Heart right ventricle (tissue), 16 donors: Measurements from ENCODE around the gene CDCA3. TPM values are rescaled to one million over a fixed set of nuclear protein-coding genes. Genes with fewer than 3 reads are reported as not detected.
A peak's percentile ranks its signal among the peaks of the same experiment; 100 is the strongest.

Experiments
- ATAC-seq, 8 donors: fragments of 200-7000 bp; cut with Tn5 transposase; one replicate each; pipeline ENCODE4 v1.9.1; 2020; ENCODE audit warnings: mild to moderate bottlenecking in 8 of 8, moderate library complexity in 8 of 8, moderate number of reproducible peaks in 1 of 8
- DNase-seq, 2 donors: peaks; one replicate each; pipeline ENCODE4 v3.0.0-alpha.2; 2020
- H3K27ac ChIP-seq, 10 donors: fragments of 200-600 bp; sonication (generic) in 2 of 10; one replicate each; pipeline versions ENCODE4 v1.5.0 to v1.8.0; 2020 to 2022; ENCODE audit warnings: mild to moderate bottlenecking in 3 of 10
- H3K27me3 ChIP-seq, 7 donors: fragments of 200-600 bp; one replicate each; pipeline ENCODE4 v1.8.0; 2021 to 2022; ENCODE audit warnings: mild to moderate bottlenecking in 2 of 7
- H3K36me3 ChIP-seq, 9 donors: fragments of 200-600 bp; sonication (generic) in 1 of 9; one replicate each; pipeline versions ENCODE4 v1.5.0 to v1.8.0; 2020 to 2022; ENCODE audit warnings: mild to moderate bottlenecking in 2 of 9
- H3K4me1 ChIP-seq, 9 donors: fragments of 200-600 bp; sonication (generic) in 1 of 9; one replicate each; pipeline versions ENCODE4 v1.5.0 to v1.8.0; 2020 to 2022; ENCODE audit warnings: mild to moderate bottlenecking in 4 of 9
- H3K4me3 ChIP-seq, 10 donors: fragments of 200-600 bp; sonication (generic) in 2 of 10; one replicate each; pipeline versions ENCODE4 v1.5.0 to v1.8.0; 2020 to 2022; ENCODE audit warnings: mild to moderate bottlenecking in 7 of 10, moderate library complexity in 2 of 10
- H3K9me3 ChIP-seq, 11 donors: fragments of 200-600 bp in 10 of 11; sonication (generic) in 2 of 11; one replicate each; pipeline versions ENCODE4 v1.5.0 to v1.8.0; 2013 to 2022; ENCODE audit warnings: mild to moderate bottlenecking in 2 of 11, control low read depth in 1 of 11, moderate library complexity in 1 of 11
- WGBS, 2 donors: extraction: QIAGEN DNeasy Blood & Tissue Kit; methylation state at CpG; one replicate each; pipeline ENCODE4 v1.1.7; 2013; ENCODE audit warnings: inconsistent platforms in 1 of 2; 5-methylcytosine and 5-hydroxymethylcytosine counted together
- intact Hi-C, 10 donors: fragments of 100-400 bp; cut with DNase I; formaldehyde crosslinking; loops; one replicate each; pipeline versions ENCODE4 v1.11.1 to v1.14.2; 2022
- polyA plus RNA-seq, 2 donors: library from polyadenylated mRNA; stranded (reverse); fragments of 200-250 nt; gene quantifications; one replicate each; pipeline ENCODE4 v1.2.3, GENCODE V29; 2013
- total RNA-seq, 10 donors: library from RNA; stranded (reverse); fragmentation: NEBNext Ultra II Directional in 3 of 10; extraction: Animal tissue kit (Norgen Biotek cat#: 25700) in 3 of 10; gene quantifications; one replicate each; pipeline versions ENCODE4 v1.2.1 to v1.2.4, GENCODE V29; 2021 to 2023
- TF ChIP-seq, protein P1 (sequence below), 9 donors: fragments of 200-600 bp; sonication (generic) in 2 of 9; IDR thresholded peaks; one replicate each; pipeline versions ENCODE4 v1.5.0 to v1.8.0; 2021 to 2022; ENCODE audit warnings: antibody characterized with exemption in 9 of 9, mild to moderate bottlenecking in 5 of 9, moderate library complexity in 1 of 9
- donor health status: Arrhythmogenic right ventricular cardiomyopathy.
- donor health status: ischemic (EF 13 %, LVEDD 7.1; RV severe dilation, severe dysfunction).
- donor health status: healthy with polysubstance abuse.
- donor health status: DM: no; HTN: yes; CAD: no.
- donor health status: DM: no; HTN: no; CAD: no.
- donor health status: ischemic (EF 25% LVEDD 6.9; RV normal size, moderate dysfunction).
- donor health status: ischemic (EF 25% LVEDD 5.7; RV mildly dilated, moderate dysfunction).
- donor health status: healthy.
- donor health status: DM: yes; HTN: yes; CAD: no.
- donor health status: Ischemic cardiomyopathy.
- donor health status: ischemic (EF 35%, LVEDD 5.7; RV mildly dilated, moderate dysfunction).
- donor health status: nonischemic (EF 11% LVEDD 7.7; RV severe dilation, severe dysfunction).
- donor health status: DM: yes; HTN: yes; CAD: no.
- donor health status: PGD.
- donor health status: ischemic (EF 29% LVEDD 5.4; RV normal size, mild dysfunction).
- donor health status: nonischemic (EF 23%, LVEDD 6.1; RV moderate dilation, normal function).

Gene CDCA3
- total and polyA plus RNA-seq, 12 donors = 0.22 to 4.0 (median 0.55) TPM; not detected in 1

DNA sequence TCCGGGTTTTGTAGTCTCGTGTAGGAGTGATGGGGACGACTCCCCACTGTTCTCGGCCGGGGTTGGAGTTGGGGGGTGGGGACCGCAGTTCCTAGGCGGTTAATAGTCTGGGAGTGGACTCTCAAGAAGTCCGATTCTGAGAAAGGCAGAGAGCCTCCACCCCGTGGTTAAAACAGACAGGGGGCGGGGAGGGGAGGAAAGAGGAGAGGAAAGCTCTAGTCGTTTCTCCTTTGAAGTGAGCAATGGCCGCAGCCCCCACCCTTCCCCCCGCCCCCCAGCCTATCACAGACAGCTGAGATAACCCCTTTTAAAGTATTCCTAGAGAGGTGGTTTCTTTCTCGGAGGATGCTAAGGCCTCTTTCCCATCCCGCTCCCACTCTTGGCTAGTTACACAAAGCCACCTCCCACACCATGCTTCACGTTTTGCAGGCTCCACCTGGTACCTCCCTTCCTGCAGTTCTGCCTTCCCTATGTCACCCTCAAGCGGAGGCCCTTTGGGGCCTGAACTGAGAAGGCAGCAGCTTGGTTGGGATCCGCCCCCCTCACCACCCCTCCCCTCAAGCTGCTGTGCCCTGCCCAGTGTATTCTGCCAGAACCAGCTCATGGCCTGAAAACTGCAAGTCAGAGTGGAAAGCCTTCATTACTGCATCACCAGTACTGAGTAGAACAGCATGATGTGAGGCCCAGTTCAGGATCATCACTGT is 1.7 kb upstream of the CDCA3 start:
- peaks cover 3 to 26% (median 16%) of the 10 kb centered on the region in 9 donors for H3K4me1 ChIP-seq
- ATAC-seq = no peak
- peaks cover 0 to 52% (median 23%) of the 10 kb centered on the region in 9 donors for H3K36me3 ChIP-seq
- H3K27ac ChIP-seq = peak overlapping the region in 8 of 10 donors; percentile 34 to 96 (median 77)
- TF ChIP-seq, protein P1, sequence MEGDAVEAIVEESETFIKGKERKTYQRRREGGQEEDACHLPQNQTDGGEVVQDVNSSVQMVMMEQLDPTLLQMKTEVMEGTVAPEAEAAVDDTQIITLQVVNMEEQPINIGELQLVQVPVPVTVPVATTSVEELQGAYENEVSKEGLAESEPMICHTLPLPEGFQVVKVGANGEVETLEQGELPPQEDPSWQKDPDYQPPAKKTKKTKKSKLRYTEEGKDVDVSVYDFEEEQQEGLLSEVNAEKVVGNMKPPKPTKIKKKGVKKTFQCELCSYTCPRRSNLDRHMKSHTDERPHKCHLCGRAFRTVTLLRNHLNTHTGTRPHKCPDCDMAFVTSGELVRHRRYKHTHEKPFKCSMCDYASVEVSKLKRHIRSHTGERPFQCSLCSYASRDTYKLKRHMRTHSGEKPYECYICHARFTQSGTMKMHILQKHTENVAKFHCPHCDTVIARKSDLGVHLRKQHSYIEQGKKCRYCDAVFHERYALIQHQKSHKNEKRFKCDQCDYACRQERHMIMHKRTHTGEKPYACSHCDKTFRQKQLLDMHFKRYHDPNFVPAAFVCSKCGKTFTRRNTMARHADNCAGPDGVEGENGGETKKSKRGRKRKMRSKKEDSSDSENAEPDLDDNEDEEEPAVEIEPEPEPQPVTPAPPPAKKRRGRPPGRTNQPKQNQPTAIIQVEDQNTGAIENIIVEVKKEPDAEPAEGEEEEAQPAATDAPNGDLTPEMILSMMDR (IDR thresholded peaks at IDR 0.05) = no peak
- peak overlapping the region; percentile 14 to 93 (median 66) for H3K4me3 ChIP-seq
- H3K27me3 ChIP-seq = no peaks in the 10 kb centered on the region
- intact Hi-C loops = loop anchor here in 2 of 10 donors (1.0 kb wide), 2 partner anchors 37 to 100 kb away; partner anchors contain the start of gene MLF2 (in 1 of the 2)
- no peak for DNase-seq
- WGBS, 2 donors = 3% methylated on average over 18 of the region's 18 CpGs
- H3K9me3 ChIP-seq = no peaks in the 10 kb centered on the region

- peak; percentile 91 to 96 (median 92) for ATAC-seq
- Histone ChIP-seq H3K27me3 (no peaks in the 10 kb centered on the region), H3K9me3 (no peaks in the 10 kb centered on the region), H3K27ac (peak within 1 kb of the TSS; percentile 18 to 99 (median 94)), H3K36me3 (peaks cover 0 to 52% (median 16%) of the 10 kb centered on the region in 9 donors), H3K4me1 (peaks cover 3 to 26% (median 16%) of the 10 kb centered on the region in 9 donors), H3K4me3 (peak within 1 kb of the TSS; percentile 50 to 93 (median 68))
- TF ChIP-seq, protein P1 (IDR thresholded peaks at IDR 0.05) = peak in 4 of 9 donors; percentile 8 to 36 (median 10)
- peak; percentile 99 for DNase-seq
- intact Hi-C loops = loop anchor here in 2 of 10 donors (1.0 kb wide), 2 partner anchors 38 to 99 kb away; partner anchors contain the start of gene MLF2 (in 1 of the 2)
- WGBS, 2 donors = 0 to 1% methylated on average over 64 to 65 of the region's 65 CpGs
Observed at GRCh38 chr12:6851921-6852650, 1.0 kb upstream of the CDCA3 start, which contains the start of gene USP5. USP5 (plus strand) TSS chr12:6852150; CDS start chr12:6852180, 30 bp downstream.

- peaks cover 0 to 52% (median 8%) of the 10 kb centered on the region in 9 donors for H3K36me3 ChIP-seq
- H3K4me1 ChIP-seq = peaks cover 3 to 26% (median 16%) of the 10 kb centered on the region in 9 donors
- peak overlapping the region in 9 of 10 donors; percentile 50 to 93 (median 68) for H3K4me3 ChIP-seq
- H3K27ac ChIP-seq = peak overlapping the region in 6 of 10 donors; percentile 93 to 99 (median 95)
- intact Hi-C loops = no loop called here
- ATAC-seq (no peak), DNase-seq (no peak)
- no peaks in the 10 kb centered on the region for H3K27me3 ChIP-seq
- TF ChIP-seq, protein P1 (IDR thresholded peaks at IDR 0.05) = no peak
- no peaks in the 10 kb centered on the region for H3K9me3 ChIP-seq
- WGBS, 2 donors = 23 to 31% methylated on average over 16 of the region's 16 CpGs
Observed at GRCh38 chr12:6850796-6851152, 312 bp downstream of the CDCA3 start.

DNA sequence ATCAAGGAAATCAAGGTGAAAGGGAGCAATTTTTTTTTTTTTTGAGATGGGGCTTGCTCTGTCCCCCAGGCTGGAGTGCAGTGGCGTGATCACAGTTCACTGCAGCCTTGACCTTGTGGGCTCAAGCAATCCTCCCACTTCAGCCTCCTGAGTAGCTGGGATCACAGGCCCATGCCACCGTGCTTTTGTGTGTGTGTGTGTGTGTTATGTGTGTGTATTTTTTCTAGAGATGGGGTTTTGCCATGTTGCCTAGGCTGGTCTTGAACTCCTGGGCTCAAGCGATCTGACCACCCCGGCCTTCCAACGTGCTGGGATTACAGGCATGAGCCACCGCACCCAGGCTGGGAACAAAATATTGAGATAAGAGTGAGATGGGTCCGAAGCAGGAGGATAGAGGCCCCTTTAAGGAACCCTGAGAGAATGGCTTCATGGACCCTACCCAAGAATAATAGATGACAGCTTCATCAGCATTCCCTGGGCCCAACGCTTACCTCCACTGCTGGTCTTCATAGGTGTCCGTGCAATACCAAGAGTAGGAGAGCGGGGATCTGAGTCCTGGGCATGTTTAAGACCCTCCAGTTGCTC is 1.0 kb downstream of the CDCA3 start:
- WGBS, 2 donors = 67 to 74% methylated on average over 10 of the region's 10 CpGs
- intact Hi-C loops = no loop called here
- Histone ChIP-seq H3K4me1 (peaks cover 3 to 26% (median 16%) of the 10 kb centered on the region in 9 donors), H3K9me3 (no peaks in the 10 kb centered on the region), H3K27me3 (no peaks in the 10 kb centered on the region), H3K4me3 (peak overlapping the region in 2 of 10 donors; percentile 68 to 71), H3K27ac (no peak overlapping the region), H3K36me3 (peaks cover 0 to 52% (median 11%) of the 10 kb centered on the region in 9 donors)
- ATAC-seq (no peak), DNase-seq (no peak)
- TF ChIP-seq, protein P1 (IDR thresholded peaks at IDR 0.05) = no peak
